Stomach (tissue), 9 donors: Measurements from ENCODE around the gene ANKLE2. TPM values are rescaled to one million over a fixed set of nuclear protein-coding genes. Genes with fewer than 3 reads are reported as not detected.

Experiments used
- DNase-seq, 2 donors: peaks; one replicate each; pipeline versions ENCODE4 v3.0.0 to v3.0.0-alpha.2; 2013 to 2019
- H3K27ac ChIP-seq, 5 donors: fragments of 200-600 bp in 4 of 5; sonication (generic) in 4 of 5; one replicate each; pipeline ENCODE4 v1.5.1; 2013 to 2019; ENCODE audit warnings: mild to moderate bottlenecking in 1 of 5, moderate library complexity in 1 of 5
- H3K27me3 ChIP-seq, 3 donors: fragments of 200-600 bp; sonication (generic); one replicate each; pipeline ENCODE4 v1.5.1; 2017 to 2019; ENCODE audit warnings: mixed run types in 1 of 3
- H3K36me3 ChIP-seq, 4 donors: fragments of 200-600 bp; sonication (generic); 1 replicate in 3 of 4; 2 replicates in 1 of 4; pipeline ENCODE4 v1.5.1; 2016 to 2019
- H3K4me1 ChIP-seq, 4 donors: fragments of 200-600 bp; sonication (generic); one replicate each; pipeline ENCODE4 v1.5.1; 2016 to 2019
- H3K4me3 ChIP-seq, 4 donors: fragments of 200-600 bp; sonication (generic) in 3 of 4; one replicate each; pipeline ENCODE4 v1.5.1; 2016 to 2019; ENCODE audit warnings: mild to moderate bottlenecking in 1 of 4
- H3K9me3 ChIP-seq, 4 donors: fragments of 200-600 bp; sonication (generic); one replicate each; pipeline ENCODE4 v1.5.1; 2016 to 2019
- EP300 ChIP-seq: sonication (generic); formaldehyde crosslinking; IDR thresholded peaks from one replicate; pipeline ENCODE4 v1.6.1; 2017; ENCODE audit warnings: antibody characterized with exemption
- POLR2A ChIP-seq, 4 donors: fragments of 450-650 bp; IDR thresholded peaks; one replicate each; pipeline ENCODE4 v1.6.1; 2016; ENCODE audit warnings: antibody characterized with exemption in 4 of 4, control low read depth in 2 of 4, mild to moderate bottlenecking in 1 of 4, moderate library complexity in 1 of 4
- POLR2AphosphoS5 ChIP-seq, 3 donors: sonication (generic); formaldehyde crosslinking; IDR thresholded peaks; one replicate each; pipeline ENCODE4 v1.6.1; 2016; ENCODE audit warnings: antibody characterized with exemption in 3 of 3
- WGBS, 5 donors: extraction: QIAGEN DNeasy Blood & Tissue Kit in 3 of 5; methylation state at CpG; one replicate each; pipeline versions ENCODE4 v1.1.5 to v1.1.7; 2013 to 2018; 5-methylcytosine and 5-hydroxymethylcytosine counted together
- intact Hi-C: fragments of 100-400 bp; cut with DNase I; formaldehyde crosslinking; loops from one replicate; pipeline ENCODE4 v1.15.1; 2023; ENCODE audit warnings: low total_unique reads
- polyA plus RNA-seq, 3 donors: library from polyadenylated mRNA; stranded (reverse); fragments of 200-250 nt; gene quantifications; one replicate each; pipeline ENCODE4 v1.2.3, GENCODE V29; 2013
- total RNA-seq, 5 donors: library from RNA; depleted of rRNA; stranded (reverse); fragments of >200 nt; gene quantifications; one replicate each; pipeline versions ENCODE4 v1.1.0 to v1.2.3, GENCODE V29; 2014 to 2016
- TF ChIP-seq, protein P1 (sequence below), 7 experiments: fragments of 450-650 bp in 4 of 7; fragments of 200-600 bp in 3 of 7; sonication (generic) in 3 of 7; IDR thresholded peaks; one replicate each; pipeline ENCODE4 v1.5.1; 2016 to 2019; ENCODE audit warnings: antibody characterized with exemption in 7 of 7, control low read depth in 2 of 7, mild to moderate bottlenecking in 1 of 7
- donor health status: healthy with polysubstance abuse.
- donor health status: Bipolar disorder and iron deficiency.
- donor health status: healthy.

The ANKLE2 gene
- total and polyA plus RNA-seq, 8 donors: 8.1 to 75.9 (median 40.8) TPM

DNA sequence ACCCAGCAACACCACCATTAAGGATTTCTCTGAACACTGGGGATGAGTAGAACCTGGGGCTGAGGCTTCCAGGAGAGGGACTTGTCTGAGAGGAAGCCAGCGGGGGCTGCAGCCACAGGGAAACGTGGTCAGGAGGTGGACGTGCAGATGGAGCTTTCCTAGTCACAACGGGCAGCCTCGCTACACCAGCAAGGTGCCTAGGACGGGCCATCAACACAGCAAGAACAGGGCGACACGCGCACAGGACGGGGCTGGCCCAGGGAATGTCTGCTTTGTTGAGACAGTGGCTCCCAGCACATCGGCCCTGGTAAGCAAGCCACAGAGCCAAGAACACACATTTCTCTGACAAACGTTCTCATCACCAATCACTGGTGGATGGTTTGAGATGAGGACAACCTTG is 25.3 kb downstream of the ANKLE2 start:
- TF ChIP-seq POLR2A (IDR thresholded peaks at IDR 0.05): no peak
- TF ChIP-seq, protein P1, sequence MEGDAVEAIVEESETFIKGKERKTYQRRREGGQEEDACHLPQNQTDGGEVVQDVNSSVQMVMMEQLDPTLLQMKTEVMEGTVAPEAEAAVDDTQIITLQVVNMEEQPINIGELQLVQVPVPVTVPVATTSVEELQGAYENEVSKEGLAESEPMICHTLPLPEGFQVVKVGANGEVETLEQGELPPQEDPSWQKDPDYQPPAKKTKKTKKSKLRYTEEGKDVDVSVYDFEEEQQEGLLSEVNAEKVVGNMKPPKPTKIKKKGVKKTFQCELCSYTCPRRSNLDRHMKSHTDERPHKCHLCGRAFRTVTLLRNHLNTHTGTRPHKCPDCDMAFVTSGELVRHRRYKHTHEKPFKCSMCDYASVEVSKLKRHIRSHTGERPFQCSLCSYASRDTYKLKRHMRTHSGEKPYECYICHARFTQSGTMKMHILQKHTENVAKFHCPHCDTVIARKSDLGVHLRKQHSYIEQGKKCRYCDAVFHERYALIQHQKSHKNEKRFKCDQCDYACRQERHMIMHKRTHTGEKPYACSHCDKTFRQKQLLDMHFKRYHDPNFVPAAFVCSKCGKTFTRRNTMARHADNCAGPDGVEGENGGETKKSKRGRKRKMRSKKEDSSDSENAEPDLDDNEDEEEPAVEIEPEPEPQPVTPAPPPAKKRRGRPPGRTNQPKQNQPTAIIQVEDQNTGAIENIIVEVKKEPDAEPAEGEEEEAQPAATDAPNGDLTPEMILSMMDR (IDR thresholded peaks at IDR 0.05): no peak
- TF ChIP-seq EP300: no peak
- no peak for TF ChIP-seq POLR2AphosphoS5 (IDR thresholded peaks at IDR 0.05)
- Histone ChIP-seq H3K9me3 (no peaks in the 10 kb centered on the region), H3K27ac (no peak overlapping the region), H3K27me3 (no peaks in the 10 kb centered on the region), H3K4me1 (no peaks in the 10 kb centered on the region), H3K4me3 (no peak overlapping the region), H3K36me3 (peaks cover 87 to 100% (median 100%) of the 10 kb centered on the region in 4 donors)
- WGBS, 5 donors: 90 to 97% (median 95%) methylated on average over 9 to 12 of the region's 12 CpGs
- no peak for DNase-seq
- intact Hi-C loops: no loop called here

DNA sequence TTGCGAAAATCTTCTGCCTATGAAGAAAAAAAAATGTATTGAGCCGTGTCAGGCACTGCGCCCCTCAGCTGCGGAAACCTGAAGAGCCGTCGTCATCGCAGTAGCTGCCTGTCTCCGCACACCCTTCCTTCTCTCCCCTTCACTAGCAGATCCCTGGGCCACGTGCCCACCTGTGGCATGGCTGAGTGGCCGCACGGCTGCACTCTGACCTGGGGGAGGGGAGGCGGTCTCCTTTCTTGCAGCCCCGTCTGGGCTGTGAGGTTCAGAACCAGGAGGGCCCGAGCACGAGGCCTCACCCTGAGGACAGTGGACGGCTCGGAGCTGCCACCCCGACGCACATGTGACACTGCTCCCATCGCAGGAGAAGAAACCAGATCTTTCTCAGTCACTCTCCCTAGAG is 26.1 kb downstream of the ANKLE2 start:
- intact Hi-C loops: no loop called here
- Histone ChIP-seq H3K36me3 (peaks cover 87 to 100% (median 100%) of the 10 kb centered on the region in 4 donors), H3K9me3 (no peaks in the 10 kb centered on the region), H3K4me1 (no peaks in the 10 kb centered on the region), H3K4me3 (no peak overlapping the region), H3K27ac (no peak overlapping the region), H3K27me3 (no peaks in the 10 kb centered on the region)
- TF ChIP-seq, protein P1 (IDR thresholded peaks at IDR 0.05): no peak
- no peak for TF ChIP-seq POLR2AphosphoS5 (IDR thresholded peaks at IDR 0.05)
- no peak for TF ChIP-seq POLR2A (IDR thresholded peaks at IDR 0.05)
- TF ChIP-seq EP300: no peak
- DNase-seq: no peak
- WGBS, 5 donors: 92 to 97% (median 95%) methylated on average over 19 to 20 of the region's 20 CpGs

DNA sequence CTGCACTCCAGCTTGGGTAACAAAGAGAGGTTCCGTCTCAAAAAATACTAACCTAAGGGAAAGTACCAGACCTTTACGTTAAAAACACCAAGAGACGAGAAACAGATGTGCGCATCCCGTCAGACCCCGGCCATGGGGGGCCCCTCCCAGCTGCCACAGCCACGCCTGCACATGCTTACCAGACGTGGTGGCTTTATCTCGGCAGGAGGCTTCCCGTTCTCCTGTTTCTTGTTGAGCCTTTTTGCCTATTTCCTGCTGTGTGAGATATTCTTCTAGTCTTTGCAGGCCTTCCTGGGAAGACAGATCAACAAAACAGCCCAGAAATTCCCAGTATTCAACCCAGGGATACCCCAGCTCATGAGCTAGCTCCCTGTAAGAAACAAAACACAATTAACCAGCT is 27.4 kb downstream of the ANKLE2 start:
- intact Hi-C loops: no loop called here

DNA sequence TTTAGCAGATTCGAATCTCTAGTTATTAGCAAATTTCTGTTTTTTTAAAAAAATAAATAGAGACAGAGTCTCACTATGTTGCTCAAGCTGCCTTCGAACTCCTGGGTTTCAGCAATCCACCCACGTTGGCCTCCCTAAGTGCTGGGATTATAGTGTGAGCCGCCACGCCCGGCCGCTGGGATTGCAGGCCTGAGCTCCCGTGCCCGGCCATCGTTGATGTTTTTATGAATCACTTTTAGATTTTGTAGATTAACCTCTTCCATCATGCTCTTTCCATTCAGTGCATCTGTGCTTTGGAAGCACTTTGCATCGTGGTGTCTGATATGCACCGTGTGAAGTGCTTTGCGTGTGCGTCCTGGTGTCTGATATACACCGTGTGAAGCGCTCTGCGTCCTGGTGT is 30.1 kb downstream of the ANKLE2 start:
- H3K36me3 ChIP-seq: peaks cover 92 to 97% (median 96%) of the 10 kb centered on the region in 4 donors
- intact Hi-C loops: no loop called here

More for the DNA sequence above, 27.4 kb downstream of the ANKLE2 start:
- Histone ChIP-seq H3K4me1 (no peaks in the 10 kb centered on the region), H3K4me3 (no peak overlapping the region), H3K27ac (no peak overlapping the region), H3K36me3 (peaks cover 82 to 97% (median 97%) of the 10 kb centered on the region in 4 donors), H3K27me3 (no peaks in the 10 kb centered on the region), H3K9me3 (no peaks in the 10 kb centered on the region)
- 77 to 84% (median 81%) methylated on average over 10 of the region's 10 CpGs for WGBS, 5 donors
- DNase-seq: no peak
- TF ChIP-seq EP300 (no peak), POLR2A (IDR thresholded peaks at IDR 0.05) (no peak), POLR2AphosphoS5 (IDR thresholded peaks at IDR 0.05) (no peak)
- TF ChIP-seq, protein P1 (IDR thresholded peaks at IDR 0.05): no peak

More for the DNA sequence above, 30.1 kb downstream of the ANKLE2 start:
- Histone ChIP-seq H3K4me1 (no peaks in the 10 kb centered on the region), H3K27me3 (no peaks in the 10 kb centered on the region), H3K4me3 (no peak overlapping the region), H3K27ac (no peak overlapping the region), H3K9me3 (no peaks in the 10 kb centered on the region)
- no peak for DNase-seq
- WGBS, 5 donors: 88 to 92% (median 91%) methylated on average over 17 of the region's 17 CpGs
- TF ChIP-seq, protein P1 (IDR thresholded peaks at IDR 0.05): no peak
- TF ChIP-seq POLR2A (IDR thresholded peaks at IDR 0.05) (no peak), POLR2AphosphoS5 (IDR thresholded peaks at IDR 0.05) (no peak), EP300 (no peak)
